ENCODE results near the gene UNC119. TPM values are rescaled to one million over a fixed set of nuclear protein-coding genes. Genes with fewer than 3 reads are reported as not detected.

The UNC119 gene
- total and polyA plus RNA-seq, 2 of the 13 experiments (the other 11 are each of a cell fraction or from before 2014, with no cell fraction given) = 10.4 to 63.1 TPM

GRCh38 chr17:28582513-28582912 lies 30.1 kb upstream of the UNC119 start:
- no peak overlapping the region for H3K27ac ChIP-seq (ENCODE audit: extremely low read length, insufficient read depth, low read length)
- no peak overlapping the region for H2AFZ ChIP-seq (ENCODE audit: low read length)
- in situ Hi-C loops (cut with HindIII; ENCODE audit: extremely low pct_ligation_motif_present, low pct_unique_long_range_greater_than_20kb) = no loop called here
- DNase-seq (ENCODE audit: low spot score) (no peak), ATAC-seq (no peak), FAIRE-seq (no peak)
- H3K4me1 ChIP-seq (ENCODE audit: insufficient read depth, low read length) = peaks cover 2% of the 10 kb centered on the region
- BruUV-seq (replicated peaks) = no TSS peak
- POLR2A ChIA-PET = no interaction called here
- intact Hi-C loops (cut with micrococcal nuclease; ENCODE audit: unreplicated experiment) = no loop called here
- H3K27me3 ChIP-seq (ENCODE audit: control insufficient read depth in 1 of 2, insufficient read depth in 2 of 2, low read length in 2 of 2) = no peaks in the 10 kb centered on the region
- H3K79me2 ChIP-seq (ENCODE audit: insufficient read depth, low read length) = no peaks in the 10 kb centered on the region
- no peaks in the 10 kb centered on the region for H3K9me3 ChIP-seq (ENCODE audit: low read length)
- 93% methylated on average over 2 of the region's 2 CpGs for WGBS (ENCODE audit: low lambda C conversion rate)
- H3K4me3 ChIP-seq (replicated peaks in 1 of 3; ENCODE audit: insufficient read depth in 1 of 3, low read depth in 2 of 3, low read length in 3 of 3) = no peak overlapping the region
- H3K4me2 ChIP-seq (ENCODE audit: low read depth, low read length) = no peak overlapping the region
- CTCF ChIA-PET (ENCODE audit: low intra/inter-chr PET ratio, low total read pairs) = no interaction called here
- no peak overlapping the region for H3K9ac ChIP-seq (ENCODE audit: insufficient read depth, low read depth, low read length)
- peak; percentile 62 to 71; a peak in 3 of 4 replicates for TF ChIP-seq MAFK (conservative IDR thresholded peaks at IDR 0.05 in 1 of 2, IDR thresholded peaks at IDR 0.05 in 1 of 2; ENCODE audit: low read length in 2 of 2)
- TF ChIP-seq PITX1 (CRISPR knock-in tag; IDR thresholded peaks at IDR 0.05) = no peak
- TF ChIP-seq MAFF (IDR thresholded peaks at IDR 0.05; ENCODE audit: low read depth, low read length) = peak; percentile 62
- H3K36me3 ChIP-seq (replicated peaks in 1 of 2; ENCODE audit: control insufficient read depth in 1 of 2, insufficient read depth in 2 of 2, low read length in 2 of 2) = peaks cover 48 to 84% of the 10 kb centered on the region in 2 experiments
- no peaks in the 10 kb centered on the region for H4K20me1 ChIP-seq (ENCODE audit: insufficient read depth, low read length)

GRCh38 chr17:28580959-28581358 lies 28.5 kb upstream of the UNC119 start:
- no peak overlapping the region for H3K27ac ChIP-seq (ENCODE audit: extremely low read length, insufficient read depth, low read length)
- ATAC-seq = no peak
- H3K27me3 ChIP-seq (ENCODE audit: control insufficient read depth in 1 of 2, insufficient read depth in 2 of 2, low read length in 2 of 2) = no peaks in the 10 kb centered on the region
- 93% methylated on average over 3 of the region's 3 CpGs for WGBS (ENCODE audit: low lambda C conversion rate)
- intact Hi-C loops (cut with micrococcal nuclease; ENCODE audit: unreplicated experiment) (no loop called here), in situ Hi-C loops (cut with HindIII; ENCODE audit: extremely low pct_ligation_motif_present, low pct_unique_long_range_greater_than_20kb) (no loop called here)
- H3K79me2 ChIP-seq (ENCODE audit: insufficient read depth, low read length) = no peaks in the 10 kb centered on the region
- peaks cover 12% of the 10 kb centered on the region for H3K4me1 ChIP-seq (ENCODE audit: insufficient read depth, low read length)
- TF ChIP-seq ZBTB40 (IDR thresholded peaks at IDR 0.05) = no peak
- 0 out of 2 replicates have a peak, but pooled peaks have one; percentile 39 for TF ChIP-seq ZBTB40 (CRISPR knock-in tag; IDR thresholded peaks at IDR 0.05)
- no peak for TF ChIP-seq ZNF235 (CRISPR knock-in tag; IDR thresholded peaks at IDR 0.05; ENCODE audit: borderline replicate concordance)
- no peak for TF ChIP-seq ZC3H13 (CRISPR knock-in tag; IDR thresholded peaks at IDR 0.05)
- no peak for FAIRE-seq
- H3K9me3 ChIP-seq (ENCODE audit: low read length) = no peaks in the 10 kb centered on the region
- H3K4me2 ChIP-seq (ENCODE audit: low read depth, low read length) = no peak overlapping the region
- POLR2A ChIA-PET = no interaction called here
- H3K4me3 ChIP-seq (replicated peaks in 1 of 3; ENCODE audit: insufficient read depth in 1 of 3, low read depth in 2 of 3, low read length in 3 of 3) = no peak overlapping the region
- no TSS peak for BruUV-seq (replicated peaks)
- no peak overlapping the region for H2AFZ ChIP-seq (ENCODE audit: low read length)
- no peak for DNase-seq (ENCODE audit: low spot score)
- peaks cover 45 to 80% of the 10 kb centered on the region in 2 experiments for H3K36me3 ChIP-seq (replicated peaks in 1 of 2; ENCODE audit: control insufficient read depth in 1 of 2, insufficient read depth in 2 of 2, low read length in 2 of 2)
- no peak overlapping the region for H3K9ac ChIP-seq (ENCODE audit: insufficient read depth, low read depth, low read length)
- H4K20me1 ChIP-seq (ENCODE audit: insufficient read depth, low read length) = no peaks in the 10 kb centered on the region
- CTCF ChIA-PET (ENCODE audit: low intra/inter-chr PET ratio, low total read pairs) = no interaction called here
